ENCODE data around the gene INSYN2A.

Gene INSYN2A

DNA sequence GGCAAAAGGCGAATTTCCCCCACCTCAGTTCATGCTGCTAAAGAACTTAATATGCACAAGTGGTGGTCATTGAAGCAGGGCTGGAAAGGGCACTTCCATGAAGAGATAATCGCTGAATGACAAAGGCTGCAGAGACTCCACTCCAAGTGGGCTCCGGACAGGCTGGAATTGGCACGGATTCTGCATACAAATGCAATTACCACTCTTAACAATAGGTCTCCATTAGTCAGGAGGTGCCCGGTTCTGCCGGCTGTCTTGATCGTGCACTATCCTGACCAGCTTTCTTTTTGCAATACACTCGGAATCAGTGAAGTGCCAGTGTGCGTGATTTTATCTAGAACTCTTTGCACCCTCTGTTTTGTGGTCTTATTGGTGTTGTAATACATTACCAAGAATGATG is 49.7 kb downstream of the INSYN2A start:
- DNase-seq (ENCODE audit: low spot score), result no peak
- in situ Hi-C loops (cut with MboI; ENCODE audit: low pct_unique_long_range_greater_than_20kb, low sequenced_read_pairs, unreplicated experiment), result no loop called here
- TF ChIP-seq, protein P1, sequence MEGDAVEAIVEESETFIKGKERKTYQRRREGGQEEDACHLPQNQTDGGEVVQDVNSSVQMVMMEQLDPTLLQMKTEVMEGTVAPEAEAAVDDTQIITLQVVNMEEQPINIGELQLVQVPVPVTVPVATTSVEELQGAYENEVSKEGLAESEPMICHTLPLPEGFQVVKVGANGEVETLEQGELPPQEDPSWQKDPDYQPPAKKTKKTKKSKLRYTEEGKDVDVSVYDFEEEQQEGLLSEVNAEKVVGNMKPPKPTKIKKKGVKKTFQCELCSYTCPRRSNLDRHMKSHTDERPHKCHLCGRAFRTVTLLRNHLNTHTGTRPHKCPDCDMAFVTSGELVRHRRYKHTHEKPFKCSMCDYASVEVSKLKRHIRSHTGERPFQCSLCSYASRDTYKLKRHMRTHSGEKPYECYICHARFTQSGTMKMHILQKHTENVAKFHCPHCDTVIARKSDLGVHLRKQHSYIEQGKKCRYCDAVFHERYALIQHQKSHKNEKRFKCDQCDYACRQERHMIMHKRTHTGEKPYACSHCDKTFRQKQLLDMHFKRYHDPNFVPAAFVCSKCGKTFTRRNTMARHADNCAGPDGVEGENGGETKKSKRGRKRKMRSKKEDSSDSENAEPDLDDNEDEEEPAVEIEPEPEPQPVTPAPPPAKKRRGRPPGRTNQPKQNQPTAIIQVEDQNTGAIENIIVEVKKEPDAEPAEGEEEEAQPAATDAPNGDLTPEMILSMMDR (IDR thresholded peaks at IDR 0.05; ENCODE audit: extremely low read depth, insufficient read depth, missing control alignments), result no peak

Data from GM13977 (cell line).